Left ventricle myocardium inferior (tissue), 1 donor: ENCODE measurements around the gene STK10. TPM values are rescaled to one million over a fixed set of nuclear protein-coding genes. Genes with fewer than 3 reads are reported as not detected.

ENCODE experiments used
- DNase-seq: peaks from one replicate; pipeline ENCODE4 v3.0.0-alpha.2; 2020
- H3K27ac ChIP-seq: fragments of 200-600 bp; replicated peaks from 2 replicates; pipeline ENCODE4 v1.8.0; 2021
- H3K27me3 ChIP-seq: fragments of 200-600 bp; 2 replicates; pipeline ENCODE4 v1.8.0; 2021; ENCODE audit warnings: low read depth
- H3K36me3 ChIP-seq: fragments of 200-600 bp; 2 replicates; pipeline ENCODE4 v1.8.0; 2021
- H3K4me1 ChIP-seq: fragments of 200-600 bp; 2 replicates; pipeline ENCODE4 v1.8.0; 2021
- H3K4me3 ChIP-seq: fragments of 200-600 bp; 2 replicates; pipeline ENCODE4 v1.8.0; 2021; ENCODE audit warnings: mild to moderate bottlenecking, moderate library complexity
- H3K9me3 ChIP-seq: fragments of 200-600 bp; replicated peaks from 2 replicates; pipeline ENCODE4 v1.8.0; 2021
- intact Hi-C: fragments of 100-400 bp; cut with micrococcal nuclease; formaldehyde crosslinking; loops from one replicate; pipeline ENCODE4 v1.11.0; 2022
- total RNA-seq: library from RNA; stranded (reverse); fragmentation: NEBNext Ultra II Directional; extraction: Animal tissue kit (Norgen Biotek cat#: 25700); gene quantifications from one replicate; pipeline ENCODE4 v1.2.1, GENCODE V29; 2021
- TF ChIP-seq, protein P1 (sequence below): fragments of 200-600 bp; IDR thresholded peaks from 2 replicates; pipeline ENCODE4 v1.8.0; 2021; ENCODE audit warnings: antibody characterized with exemption, mild to moderate bottlenecking, borderline replicate concordance
- donor health status: DM: no; HTN: yes; CAD: no; lungs with severe emphysema.

The STK10 gene
- total RNA-seq, 1 donor from 2014 or later = 5.3 TPM

DNA sequence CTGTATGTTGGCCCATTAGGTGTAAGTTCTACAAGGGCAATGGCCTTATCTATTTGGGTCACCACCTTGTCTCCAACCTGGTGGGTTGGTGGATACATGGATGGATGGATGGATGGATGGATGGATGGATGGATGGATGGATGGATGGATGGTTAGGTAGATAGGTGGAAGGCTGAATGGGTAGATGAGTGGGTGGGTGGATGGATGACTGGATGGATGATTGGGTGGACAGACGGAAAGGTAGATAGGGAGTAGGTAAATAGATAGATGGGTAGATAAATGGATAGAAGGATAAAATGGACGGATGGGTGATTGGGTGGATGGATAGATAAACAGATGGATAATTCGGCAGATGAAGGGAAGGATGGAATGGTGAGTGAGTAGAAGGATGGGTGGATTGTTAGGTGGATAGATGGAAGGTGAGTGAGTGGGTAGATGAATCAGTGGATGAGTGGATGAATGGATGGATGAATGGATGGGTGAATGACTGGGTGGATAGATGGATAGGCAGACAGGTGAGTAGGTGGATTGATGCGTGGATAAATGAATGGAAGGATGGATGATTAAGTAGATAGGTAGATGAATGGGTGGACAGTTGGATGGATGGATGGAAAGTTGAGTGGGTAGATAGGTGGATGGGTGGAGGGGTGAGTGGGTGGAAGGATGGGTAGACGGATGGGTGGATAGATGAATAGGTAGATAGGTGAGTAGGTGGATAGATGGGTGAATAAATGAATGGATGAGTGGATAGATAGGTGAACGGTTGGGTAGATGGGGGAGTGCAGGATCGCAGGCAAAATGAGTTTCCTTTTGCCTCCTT, 98.5 kb downstream of the STK10 start:
- Histone ChIP-seq H3K36me3 (peaks cover 28% of the 10 kb centered on the region), H3K27me3 (no peaks in the 10 kb centered on the region), H3K9me3 (no peaks in the 10 kb centered on the region), H3K27ac (no peak overlapping the region), H3K4me1 (peaks cover 13% of the 10 kb centered on the region), H3K4me3 (no peak overlapping the region)
- TF ChIP-seq, protein P1, sequence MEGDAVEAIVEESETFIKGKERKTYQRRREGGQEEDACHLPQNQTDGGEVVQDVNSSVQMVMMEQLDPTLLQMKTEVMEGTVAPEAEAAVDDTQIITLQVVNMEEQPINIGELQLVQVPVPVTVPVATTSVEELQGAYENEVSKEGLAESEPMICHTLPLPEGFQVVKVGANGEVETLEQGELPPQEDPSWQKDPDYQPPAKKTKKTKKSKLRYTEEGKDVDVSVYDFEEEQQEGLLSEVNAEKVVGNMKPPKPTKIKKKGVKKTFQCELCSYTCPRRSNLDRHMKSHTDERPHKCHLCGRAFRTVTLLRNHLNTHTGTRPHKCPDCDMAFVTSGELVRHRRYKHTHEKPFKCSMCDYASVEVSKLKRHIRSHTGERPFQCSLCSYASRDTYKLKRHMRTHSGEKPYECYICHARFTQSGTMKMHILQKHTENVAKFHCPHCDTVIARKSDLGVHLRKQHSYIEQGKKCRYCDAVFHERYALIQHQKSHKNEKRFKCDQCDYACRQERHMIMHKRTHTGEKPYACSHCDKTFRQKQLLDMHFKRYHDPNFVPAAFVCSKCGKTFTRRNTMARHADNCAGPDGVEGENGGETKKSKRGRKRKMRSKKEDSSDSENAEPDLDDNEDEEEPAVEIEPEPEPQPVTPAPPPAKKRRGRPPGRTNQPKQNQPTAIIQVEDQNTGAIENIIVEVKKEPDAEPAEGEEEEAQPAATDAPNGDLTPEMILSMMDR = no peak
- intact Hi-C loops = no loop called here
- DNase-seq = no peak

DNA sequence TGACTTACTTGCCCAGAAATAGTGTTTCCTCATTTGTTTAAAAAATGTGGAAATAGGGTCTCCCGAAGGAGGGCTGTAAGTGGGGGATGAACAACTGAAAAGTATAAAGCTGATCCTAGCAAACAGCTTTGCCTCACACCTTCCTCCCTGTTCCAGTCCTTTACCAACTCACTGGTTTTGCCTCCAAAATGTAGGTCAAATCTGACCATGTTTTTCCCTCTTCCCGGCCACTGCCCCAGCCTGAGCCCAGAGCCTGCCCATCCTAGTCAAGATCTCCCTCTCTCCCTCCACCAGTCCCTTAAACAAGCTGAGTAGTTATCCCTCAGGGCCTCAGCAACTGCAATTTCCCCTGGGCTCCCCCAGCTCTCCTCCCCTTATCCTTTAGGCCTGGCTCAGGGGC, 99.2 kb downstream of the STK10 start:
- Histone ChIP-seq H3K36me3 (peaks cover 28% of the 10 kb centered on the region), H3K27ac (no peak overlapping the region), H3K4me1 (peaks cover 7% of the 10 kb centered on the region), H3K4me3 (no peak overlapping the region), H3K27me3 (no peaks in the 10 kb centered on the region), H3K9me3 (no peaks in the 10 kb centered on the region)
- intact Hi-C loops = no loop called here
- TF ChIP-seq, protein P1 = no peak
- DNase-seq = no peak

GRCh38 chr5:172086194-172086975, 101.6 kb downstream of the STK10 start:
- TF ChIP-seq, protein P1 = no peak
- Histone ChIP-seq H3K4me3 (no peak overlapping the region), H3K27ac (no peak overlapping the region), H3K9me3 (no peaks in the 10 kb centered on the region), H3K36me3 (peaks cover 26% of the 10 kb centered on the region), H3K27me3 (no peaks in the 10 kb centered on the region), H3K4me1 (no peaks in the 10 kb centered on the region)
- no peak for DNase-seq
- intact Hi-C loops = no loop called here

GRCh38 chr5:172085738-172086137, 102.3 kb downstream of the STK10 start:
- no peaks in the 10 kb centered on the region for H3K4me1 ChIP-seq
- no peaks in the 10 kb centered on the region for H3K9me3 ChIP-seq
- no peaks in the 10 kb centered on the region for H3K27me3 ChIP-seq
- no peak overlapping the region for H3K4me3 ChIP-seq
- DNase-seq = no peak
- H3K27ac ChIP-seq = no peak overlapping the region
- peaks cover 32% of the 10 kb centered on the region for H3K36me3 ChIP-seq
- intact Hi-C loops = no loop called here
- TF ChIP-seq, protein P1 = no peak

DNA sequence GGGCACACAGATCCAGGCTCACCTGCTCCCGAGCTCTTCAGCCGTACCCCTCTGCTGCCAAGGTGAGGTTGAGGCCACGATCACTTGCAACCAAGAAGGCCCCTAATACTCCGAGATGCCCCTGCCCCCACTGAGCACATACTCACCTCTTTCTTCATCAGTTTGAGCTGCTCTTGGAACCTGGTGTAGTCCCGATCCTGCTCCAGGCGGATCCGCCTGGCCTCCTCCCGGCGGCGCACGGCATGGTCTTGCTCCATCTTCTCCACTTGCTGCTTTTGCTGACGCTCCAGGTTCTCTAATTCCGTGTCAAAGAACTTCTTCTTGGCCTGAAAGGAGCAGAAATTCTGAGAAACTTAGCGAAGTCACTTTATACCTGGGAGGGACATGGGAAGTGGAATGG, 105.8 kb downstream of the STK10 start:
- TF ChIP-seq, protein P1 = no peak
- no peak overlapping the region for H3K27ac ChIP-seq
- no peaks in the 10 kb centered on the region for H3K9me3 ChIP-seq
- H3K27me3 ChIP-seq = no peaks in the 10 kb centered on the region
- DNase-seq = no peak
- intact Hi-C loops = no loop called here
- H3K4me1 ChIP-seq = peaks cover 15% of the 10 kb centered on the region
- H3K36me3 ChIP-seq = peaks cover 23% of the 10 kb centered on the region
- H3K4me3 ChIP-seq = no peak overlapping the region
